Measurements from ENCODE around the gene ZNF827.

DNA sequence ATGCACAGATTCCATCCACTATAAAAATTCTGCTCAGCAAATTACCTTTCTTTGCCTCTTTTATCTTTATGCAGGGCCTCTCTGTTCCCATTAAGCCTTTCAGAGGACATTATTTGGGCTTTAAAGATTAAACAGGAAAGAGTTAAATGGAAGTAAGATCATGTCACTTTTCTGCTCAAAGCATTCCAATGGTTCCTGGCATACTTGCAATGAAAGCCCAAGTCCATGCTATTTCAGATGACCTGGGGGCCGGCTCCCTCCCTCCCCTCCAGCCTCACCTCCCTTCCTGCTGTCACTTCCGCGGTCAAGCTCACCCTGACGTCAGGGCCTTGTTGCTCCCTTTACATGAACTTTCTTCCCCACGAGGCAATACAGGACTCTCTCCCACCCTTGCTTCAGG, 133.1 kb downstream of the ZNF827 start:
- no peak for TF ChIP-seq GLIS3 (CRISPR knock-in tag; IDR thresholded peaks at IDR 0.05)
- TF ChIP-seq ZNF8 (CRISPR knock-in tag; IDR thresholded peaks at IDR 0.05): no peak
- TF ChIP-seq ZNF70 (CRISPR knock-in tag; IDR thresholded peaks at IDR 0.05): no peak
- no peak for TF ChIP-seq RARB (CRISPR knock-in tag; IDR thresholded peaks at IDR 0.05)
- TF ChIP-seq ZFP30 (CRISPR knock-in tag; IDR thresholded peaks at IDR 0.05): no peak
- no peak for TF ChIP-seq ARNTL (CRISPR knock-in tag; IDR thresholded peaks at IDR 0.05; ENCODE audit: borderline replicate concordance, low read depth)
